Lower lobe of right lung (tissue), 2 donors: Measurements from ENCODE around the gene ANKRD16. TPM values are rescaled to one million over a fixed set of nuclear protein-coding genes. Genes with fewer than 3 reads are reported as not detected.
"Not testable (repeated sequence)": the region's sequence is repeated elsewhere in the genome, so short reads cannot be mapped to it uniquely, and the experiment has no call there.

Source experiments
- ATAC-seq, 2 donors: fragments of 200-7000 bp; cut with Tn5 transposase; one replicate each; pipeline ENCODE4 v1.9.1; 2020 to 2022; ENCODE audit warnings: mild to moderate bottlenecking in 2 of 2, moderate library complexity in 2 of 2
- DNase-seq: peaks from one replicate; pipeline ENCODE4 v3.0.0-alpha.2; 2020
- H3K27ac ChIP-seq: fragments of 200-600 bp; one replicate; pipeline ENCODE4 v1.8.0; 2022
- H3K27me3 ChIP-seq: fragments of 200-600 bp; one replicate; pipeline ENCODE4 v1.8.0; 2022; ENCODE audit warnings: low read depth
- H3K36me3 ChIP-seq: fragments of 200-600 bp; one replicate; pipeline ENCODE4 v1.8.0; 2022; ENCODE audit warnings: mild to moderate bottlenecking
- H3K4me1 ChIP-seq: fragments of 200-600 bp; one replicate; pipeline ENCODE4 v1.8.0; 2022
- H3K4me3 ChIP-seq: fragments of 200-600 bp; one replicate; pipeline ENCODE4 v1.8.0; 2022; ENCODE audit warnings: mild to moderate bottlenecking
- H3K9me3 ChIP-seq: fragments of 200-600 bp; one replicate; pipeline ENCODE4 v1.8.0; 2022
- CTCF ChIP-seq: fragments of 200-600 bp; IDR thresholded peaks from one replicate; pipeline ENCODE4 v1.8.0; 2022; ENCODE audit warnings: antibody characterized with exemption, mild to moderate bottlenecking
- intact Hi-C: fragments of 100-400 bp; cut with DNase I; formaldehyde crosslinking; loops from one replicate; pipeline ENCODE4 v1.11.0; 2022
- total RNA-seq: library from RNA; stranded (reverse); fragmentation: NEBNext Ultra II Directional; extraction: Animal tissue kit (Norgen Biotek cat#: 25700); gene quantifications from one replicate; pipeline ENCODE4 v1.2.1, GENCODE V29; 2021
- donor health status: DM: no; HTN: yes; CAD: no; lungs with severe emphysema.

Gene ANKRD16
- total RNA-seq, 1 donor from 2014 or later = 5.6 TPM

DNA sequence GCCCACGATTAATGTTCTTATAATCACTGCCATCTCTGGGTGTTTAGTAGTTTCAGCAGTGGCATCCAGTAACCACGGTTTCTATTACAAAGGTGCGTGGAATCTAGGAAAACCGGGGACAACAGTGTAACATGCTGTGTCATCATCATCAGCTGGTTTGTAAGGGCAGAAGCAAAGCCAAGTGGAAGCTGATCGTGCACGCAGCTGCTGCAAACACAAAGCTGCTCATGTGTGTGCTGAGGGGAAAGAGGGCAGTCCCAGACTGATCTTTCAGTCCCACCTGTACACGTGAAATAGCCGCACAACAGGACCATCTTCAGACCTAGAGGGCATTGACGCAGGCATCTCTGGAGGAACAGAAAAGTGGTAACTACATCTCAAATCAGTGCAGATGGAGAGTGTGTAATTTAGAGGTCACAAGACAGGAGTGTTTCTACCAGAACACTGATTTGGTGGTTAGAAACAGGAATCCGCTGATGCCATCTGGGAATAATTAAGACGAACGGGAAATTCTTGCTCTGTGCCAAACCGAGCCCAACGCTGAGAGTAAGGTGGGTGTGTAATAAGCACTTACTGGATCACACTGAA lies 13.4 kb downstream of the ANKRD16 start:
- DNase-seq = no peak
- Histone ChIP-seq H3K4me3 (no peak overlapping the region), H3K27ac (no peak overlapping the region), H3K9me3 (no peaks in the 10 kb centered on the region), H3K27me3 (no peaks in the 10 kb centered on the region), H3K36me3 (peaks cover 53% of the 10 kb centered on the region), H3K4me1 (peaks cover 5% of the 10 kb centered on the region)
- ATAC-seq = no peak
- intact Hi-C loops = no loop called here
- no peak for TF ChIP-seq CTCF

- H3K27me3 ChIP-seq = no peaks in the 10 kb centered on the region
- peak; percentile 77 for TF ChIP-seq CTCF
- H3K9me3 ChIP-seq = no peaks in the 10 kb centered on the region
- no peak overlapping the region for H3K27ac ChIP-seq
- DNase-seq (no peak), ATAC-seq (peak; percentile 86 to 88)
- intact Hi-C loops = no loop called here
- H3K4me1 ChIP-seq = peaks cover 5% of the 10 kb centered on the region
- peaks cover 30% of the 10 kb centered on the region for H3K36me3 ChIP-seq
- peak overlapping the region; percentile 27 for H3K4me3 ChIP-seq
These were observed 16.1 kb downstream of the ANKRD16 start for GRCh38 chr10:5873515-5873995.

GRCh38 chr10:5871596-5871995 lies 18.1 kb downstream of the ANKRD16 start:
- H3K4me1 ChIP-seq = peaks cover 5% of the 10 kb centered on the region
- H3K27ac ChIP-seq = no peak overlapping the region
- DNase-seq = no peak
- no peaks in the 10 kb centered on the region for H3K9me3 ChIP-seq
- intact Hi-C loops = no loop called here
- peaks cover 10% of the 10 kb centered on the region for H3K36me3 ChIP-seq
- no peak for TF ChIP-seq CTCF
- no peak overlapping the region for H3K4me3 ChIP-seq
- no peak for ATAC-seq
- H3K27me3 ChIP-seq = no peaks in the 10 kb centered on the region

- ATAC-seq (no peak), DNase-seq (no peak)
- Histone ChIP-seq H3K27ac (no peak overlapping the region), H3K36me3 (no peaks in the 10 kb centered on the region), H3K4me1 (peaks cover 5% of the 10 kb centered on the region), H3K27me3 (no peaks in the 10 kb centered on the region), H3K4me3 (no peak overlapping the region), H3K9me3 (no peaks in the 10 kb centered on the region)
- intact Hi-C loops = no loop called here
- TF ChIP-seq CTCF = no peak
These were observed 20.5 kb downstream of the ANKRD16 start for GRCh38 chr10:5869156-5869555.

DNA sequence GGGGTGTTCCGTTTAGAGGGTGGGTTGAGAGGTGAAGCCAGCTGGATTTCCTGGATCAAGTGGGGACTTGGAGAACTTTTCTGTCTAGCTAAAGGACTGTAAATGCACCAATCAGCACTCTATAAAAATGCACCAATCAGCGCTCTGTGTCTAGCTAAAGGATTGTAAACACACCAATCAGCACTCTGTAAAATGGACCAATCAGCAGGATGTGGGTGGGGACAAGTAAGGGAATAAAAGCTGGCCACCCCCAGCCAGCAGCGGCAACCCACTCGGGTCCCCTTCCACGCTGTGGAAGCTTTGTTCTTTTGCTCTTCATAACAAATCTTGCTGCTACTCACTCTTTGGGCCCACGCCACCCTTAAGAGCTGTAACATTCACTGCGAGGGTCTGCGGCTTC lies 21.3 kb downstream of the ANKRD16 start:
- H3K36me3 ChIP-seq, ATAC-seq, H3K9me3 ChIP-seq, DNase-seq, H3K27me3 ChIP-seq, H3K4me1 ChIP-seq, intact Hi-C loops, H3K4me3 ChIP-seq, H3K27ac ChIP-seq: not testable (repeated sequence)

- H3K36me3 ChIP-seq, H3K4me3 ChIP-seq, ATAC-seq, H3K27me3 ChIP-seq, H3K27ac ChIP-seq, DNase-seq, intact Hi-C loops, H3K9me3 ChIP-seq, H3K4me1 ChIP-seq: not testable (repeated sequence)
These were observed 22.5 kb downstream of the ANKRD16 start for GRCh38 chr10:5867091-5867615.

DNA sequence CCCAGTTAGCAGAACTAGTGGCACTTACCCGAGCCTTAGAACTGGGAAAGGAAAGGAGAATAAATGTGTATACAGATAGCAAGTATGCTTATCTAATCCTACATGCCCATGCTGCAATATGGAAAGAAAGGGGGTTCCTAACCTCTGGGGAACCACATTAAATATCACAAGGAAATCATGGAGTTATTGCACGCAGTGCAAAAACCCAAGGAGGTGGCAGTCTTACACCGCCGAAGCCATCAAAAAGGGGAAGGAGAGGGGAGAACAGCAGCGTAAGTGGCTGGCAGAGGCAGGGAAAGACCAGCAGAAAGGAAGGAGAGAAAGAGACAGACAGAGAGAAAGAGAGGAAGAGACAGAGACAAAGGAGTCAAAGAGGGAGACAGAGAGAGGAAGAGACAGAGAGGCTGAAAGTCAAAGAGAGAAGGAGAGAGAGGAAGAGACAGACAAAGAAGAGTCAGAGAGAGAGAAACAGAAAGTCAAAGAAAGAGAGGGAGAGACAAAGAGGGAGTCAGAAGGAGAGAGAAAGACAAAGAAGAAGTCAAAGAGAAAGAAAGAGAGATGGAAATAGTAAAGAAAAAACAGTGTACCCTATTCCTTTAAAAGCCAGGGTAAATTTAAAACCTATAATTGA lies 23.1 kb downstream of the ANKRD16 start:
- H3K9me3 ChIP-seq, H3K36me3 ChIP-seq, H3K27me3 ChIP-seq, ATAC-seq, DNase-seq, H3K4me3 ChIP-seq, intact Hi-C loops, H3K4me1 ChIP-seq, H3K27ac ChIP-seq: not testable (repeated sequence)

GRCh38 chr10:5862981-5863685 lies 26.6 kb downstream of the ANKRD16 start:
- DNase-seq, ATAC-seq, H3K4me3 ChIP-seq, H3K27me3 ChIP-seq, H3K36me3 ChIP-seq, intact Hi-C loops, H3K9me3 ChIP-seq, H3K4me1 ChIP-seq, H3K27ac ChIP-seq: not testable (repeated sequence)
